OCI-LY1 (cell line): ENCODE measurements around the gene USP22.

Experiments
- CTCF ChIP-seq: fragments of 200-600 bp; sonication (generic), shearing (Covaris generic); IDR thresholded peaks from 2 replicates; pipeline ENCODE4 v1.5.1; 2017; ENCODE audit warnings: mild to moderate bottlenecking, antibody characterized with exemption, low read length, moderate library complexity, mixed read lengths
- EZH2 ChIP-seq: fragments of 200-600 bp; sonication (generic), shearing (Covaris generic); IDR thresholded peaks from 2 replicates; pipeline ENCODE4 v1.8.0; 2017; ENCODE audit warnings: borderline replicate concordance, mixed run types, mild to moderate bottlenecking, antibody characterized with exemption, low read length, moderate library complexity, mixed read lengths

GRCh38 chr17:21020622-21021021, 22.2 kb downstream of the USP22 start:
- TF ChIP-seq CTCF, result no peak
- TF ChIP-seq EZH2, result no peak
